HCT116 (cell line): ENCODE results near the gene RNF13. TPM values are rescaled to one million over a fixed set of nuclear protein-coding genes. Genes with fewer than 3 reads are reported as not detected.
"Not testable (repeated sequence)": the region's sequence is repeated elsewhere in the genome, so short reads cannot be mapped to it uniquely, and the experiment has no call there.

Experiments used
- ATAC-seq: fragments of 200-7000 bp; cut with Tn5 transposase; 2 replicates; pipeline ENCODE4 v1.9.1; 2020; ENCODE audit warnings: mild to moderate bottlenecking, moderate library complexity
- BruUV-seq: library from RNA; stranded (reverse); fragments of 400-500 nt; replicated peaks from 2 replicates; lab custom pipeline; 2021; lab: Mats Ljungman, UMichigan
- CTCF ChIA-PET: fragments of 300-600 bp; sonication (Branson Sonifier 250); formaldehyde crosslinking; loops from one replicate; lab custom pipeline; 2021; ENCODE audit warnings: antibody characterized with exemption; lab: Charles Lee
- POLR2A ChIA-PET: fragments of 300-600, 350-600 bp; sonication (Branson Sonifier 250); formaldehyde crosslinking; loops from one replicate; lab custom pipeline; 2021; ENCODE audit warnings: antibody characterized with exemption; lab: Charles Lee
- RAD21 ChIA-PET, 2 experiments: fragments of 300-600 bp; sonication (Branson Sonifier 250); formaldehyde crosslinking; loops; one replicate each; lab custom pipeline; 2023; ENCODE audit warnings: low total read pairs in 2 of 2; ENCODE audit not compliant: uncharacterized antibody in 2 of 2, unreplicated experiment in 2 of 2, low non-redundant PET in 1 of 2; lab: Charles Lee
- DNase-seq: peaks from one replicate; pipeline ENCODE4 v3.0.0-alpha.2; 2010; ENCODE audit warnings: low read depth, low spot score
- H2AFZ ChIP-seq: fragments of 200-600 bp; shearing (Covaris generic), sonication (generic); 2 replicates; pipeline ENCODE4 v1.6.1; 2017; ENCODE audit warnings: low read depth, mixed run types, mixed read lengths, antibody characterized with exemption, low read length; ENCODE audit not compliant: poor library complexity, severe bottlenecking
- H3K27ac ChIP-seq: 2 replicates; pipeline ENCODE4 v1.5.1; 2012; ENCODE audit warnings: low read depth, low read length
- H3K27me3 ChIP-seq: fragments of 200-600 bp; sonication (generic); 2 replicates; pipeline ENCODE4 v1.6.1; 2016; ENCODE audit warnings: mixed run types, low read length, mixed read lengths; ENCODE audit not compliant: insufficient read depth
- H3K36me3 ChIP-seq, 2 experiments: fragments of 200-500 bp in 1 of 2; fragments of 200-600 bp in 1 of 2; sonication (Bioruptor generic) in 1 of 2; sonication (generic) in 1 of 2; 2 replicates each; pipeline versions ENCODE4 v1.5.1 to v1.6.1; 2014 to 2016; ENCODE audit warnings: low read length in 2 of 2, inconsistent platforms in 1 of 2, mixed read lengths in 1 of 2, mixed run types in 1 of 2; ENCODE audit not compliant: insufficient read depth in 2 of 2, control insufficient read depth in 1 of 2
- H3K4me1 ChIP-seq, 2 experiments: fragments of 200-600 bp in 1 of 2; sonication (generic) in 1 of 2; 2 replicates each; pipeline versions ENCODE4 v1.5.1 to v1.6.1; 2012 to 2017; ENCODE audit warnings: low read length in 2 of 2, inconsistent platforms in 1 of 2, mild to moderate bottlenecking in 1 of 2, mixed read lengths in 1 of 2, mixed run types in 1 of 2, moderate library complexity in 1 of 2; ENCODE audit not compliant: insufficient read depth in 2 of 2, control insufficient read depth in 1 of 2
- H3K4me2 ChIP-seq: fragments of 200-600 bp; sonication (generic); 2 replicates; pipeline ENCODE4 v1.6.1; 2017; ENCODE audit warnings: mixed run types, low read length, mixed read lengths
- H3K4me3 ChIP-seq, 2 experiments: fragments of 200-600 bp in 1 of 2; sonication (generic) in 1 of 2; replicated peaks in 1 of 2; 2 replicates each; pipeline ENCODE4 v1.5.1; 2011 to 2016; ENCODE audit warnings: low read length in 2 of 2, control low read depth in 1 of 2, low read depth in 1 of 2, mild to moderate bottlenecking in 1 of 2, mixed read lengths in 1 of 2, mixed run types in 1 of 2
- H3K79me2 ChIP-seq: fragments of 200-600 bp; sonication (generic); 2 replicates; pipeline ENCODE4 v1.6.1; 2017; ENCODE audit warnings: mild to moderate bottlenecking, mixed run types, low read length, moderate library complexity, mixed read lengths; ENCODE audit not compliant: insufficient read depth
- H3K9ac ChIP-seq: fragments of 200-600 bp; sonication (generic); 2 replicates; pipeline ENCODE4 v1.6.1; 2016; ENCODE audit warnings: low read length, mixed read lengths
- H3K9me2 ChIP-seq: fragments of 200-600 bp; sonication (generic), shearing (Covaris generic); 2 replicates; pipeline ENCODE4 v1.6.1; 2017; ENCODE audit warnings: mixed run types, mild to moderate bottlenecking, moderate library complexity; ENCODE audit not compliant: insufficient read depth
- H3K9me3 ChIP-seq, 2 experiments: fragments of 200-500 bp in 1 of 2; fragments of 200-600 bp in 1 of 2; sonication (Bioruptor generic) in 1 of 2; sonication (generic) in 1 of 2; 2 replicates each; pipeline ENCODE4 v1.6.1; 2014 to 2017; ENCODE audit warnings: low read length in 2 of 2, mixed read lengths in 2 of 2, inconsistent platforms in 1 of 2, low read depth in 1 of 2, mild to moderate bottlenecking in 1 of 2, mixed run types in 1 of 2, moderate library complexity in 1 of 2; ENCODE audit not compliant: control insufficient read depth in 1 of 2, insufficient read depth in 1 of 2
- H4K20me1 ChIP-seq: fragments of 200-600 bp; sonication (generic), shearing (Covaris generic); 2 replicates; pipeline ENCODE4 v1.6.1; 2017; ENCODE audit warnings: mixed run types, mild to moderate bottlenecking, moderate library complexity; ENCODE audit not compliant: insufficient read depth
- CEBPB ChIP-seq: IDR thresholded peaks from 2 replicates; pipeline ENCODE4 v1.6.1; 2012; ENCODE audit warnings: low read depth
- RAD21 ChIP-seq: IDR thresholded peaks from 2 replicates; pipeline ENCODE4 v1.6.1; 2012; ENCODE audit warnings: low read depth, mild to moderate bottlenecking
- REST ChIP-seq: IDR thresholded peaks from 2 replicates; pipeline ENCODE4 v1.6.1; 2012; ENCODE audit warnings: low read depth
- SP1 ChIP-seq: IDR thresholded peaks from 2 replicates; pipeline ENCODE4 v1.6.1; 2012; ENCODE audit warnings: low read depth
- YY1 ChIP-seq: IDR thresholded peaks from 2 replicates; pipeline ENCODE4 v1.6.1; 2011; ENCODE audit warnings: low read length, low read depth, moderate library complexity, mild to moderate bottlenecking; ENCODE audit not compliant: insufficient replicate concordance; ENCODE audit errors: extremely low read depth
- intact Hi-C: fragments of 100-400 bp; cut with micrococcal nuclease; formaldehyde crosslinking; loops from 2 replicates; pipeline ENCODE4 v1.10.0; 2022
- total RNA-seq: library from RNA; stranded (reverse); gene quantifications from one replicate; pipeline ENCODE4 v1.2.1, GENCODE V29; 2021; ENCODE audit not compliant: unreplicated experiment
- TF ChIP-seq, protein P1 (sequence below), 3 experiments: fragments of 200-600 bp in 1 of 3; sonication (generic) in 1 of 3; IDR thresholded peaks in 2 of 3; conservative IDR thresholded peaks in 1 of 3; 2 replicates each; pipeline ENCODE4 v1.5.1; 2012 to 2017; ENCODE audit warnings: low read depth in 2 of 3, low read length in 2 of 3, antibody characterized with exemption in 1 of 3, borderline replicate concordance in 1 of 3, control low read depth in 1 of 3, mild to moderate bottlenecking in 1 of 3, mixed read lengths in 1 of 3, mixed run types in 1 of 3, moderate library complexity in 1 of 3; ENCODE audit not compliant: insufficient read depth in 1 of 3

Gene RNF13
- total RNA-seq, 1 experiment from 2014 or later: 39.9 TPM

GRCh38 chr3:149883860-149884259 is 70.8 kb downstream of the RNF13 start:
- H3K27me3 ChIP-seq, intact Hi-C loops, DNase-seq, H3K4me2 ChIP-seq, H3K4me1 ChIP-seq, ATAC-seq, H3K4me3 ChIP-seq, H3K9me2 ChIP-seq, H3K36me3 ChIP-seq, BruUV-seq, H2AFZ ChIP-seq, H3K27ac ChIP-seq, H3K79me2 ChIP-seq, H3K9me3 ChIP-seq, RAD21 ChIA-PET, CTCF ChIA-PET, POLR2A ChIA-PET, H3K9ac ChIP-seq, H4K20me1 ChIP-seq: not testable (repeated sequence)

GRCh38 chr3:149884848-149885247 is 71.8 kb downstream of the RNF13 start:
- H4K20me1 ChIP-seq, ATAC-seq, DNase-seq, POLR2A ChIA-PET, CTCF ChIA-PET, H3K9me2 ChIP-seq, intact Hi-C loops, H3K4me1 ChIP-seq, H3K9ac ChIP-seq, H3K79me2 ChIP-seq, RAD21 ChIA-PET, H3K36me3 ChIP-seq, BruUV-seq, H3K4me2 ChIP-seq, H3K4me3 ChIP-seq, H3K27ac ChIP-seq, H3K9me3 ChIP-seq, H2AFZ ChIP-seq, H3K27me3 ChIP-seq: not testable (repeated sequence)

GRCh38 chr3:149886957-149887356 is 73.9 kb downstream of the RNF13 start:
- H3K9me3 ChIP-seq: no peaks in the 10 kb centered on the region
- no peak overlapping the region for H3K9ac ChIP-seq
- H3K79me2 ChIP-seq: peaks cover 4% of the 10 kb centered on the region; the same call in 1 of the 2 replicates
- 0 out of 2 replicates have a peak, but pooled peaks cover 5% of the 10 kb centered on the region for H4K20me1 ChIP-seq
- intact Hi-C loops: no loop called here
- ChIA-PET RAD21 (no interaction called here), CTCF (no interaction called here), POLR2A (no interaction called here)
- no peaks in the 10 kb centered on the region for H3K9me2 ChIP-seq
- H3K4me1 ChIP-seq: no peaks in the 10 kb centered on the region
- H2AFZ ChIP-seq: no peak overlapping the region
- ATAC-seq: peak; percentile 82
- BruUV-seq: no TSS peak
- H3K4me2 ChIP-seq: no peak overlapping the region
- no peaks in the 10 kb centered on the region for H3K36me3 ChIP-seq
- no peaks in the 10 kb centered on the region for H3K27me3 ChIP-seq
- DNase-seq: no peak
- TF ChIP-seq REST: no peak
- TF ChIP-seq SP1: no peak
- TF ChIP-seq, protein P1, sequence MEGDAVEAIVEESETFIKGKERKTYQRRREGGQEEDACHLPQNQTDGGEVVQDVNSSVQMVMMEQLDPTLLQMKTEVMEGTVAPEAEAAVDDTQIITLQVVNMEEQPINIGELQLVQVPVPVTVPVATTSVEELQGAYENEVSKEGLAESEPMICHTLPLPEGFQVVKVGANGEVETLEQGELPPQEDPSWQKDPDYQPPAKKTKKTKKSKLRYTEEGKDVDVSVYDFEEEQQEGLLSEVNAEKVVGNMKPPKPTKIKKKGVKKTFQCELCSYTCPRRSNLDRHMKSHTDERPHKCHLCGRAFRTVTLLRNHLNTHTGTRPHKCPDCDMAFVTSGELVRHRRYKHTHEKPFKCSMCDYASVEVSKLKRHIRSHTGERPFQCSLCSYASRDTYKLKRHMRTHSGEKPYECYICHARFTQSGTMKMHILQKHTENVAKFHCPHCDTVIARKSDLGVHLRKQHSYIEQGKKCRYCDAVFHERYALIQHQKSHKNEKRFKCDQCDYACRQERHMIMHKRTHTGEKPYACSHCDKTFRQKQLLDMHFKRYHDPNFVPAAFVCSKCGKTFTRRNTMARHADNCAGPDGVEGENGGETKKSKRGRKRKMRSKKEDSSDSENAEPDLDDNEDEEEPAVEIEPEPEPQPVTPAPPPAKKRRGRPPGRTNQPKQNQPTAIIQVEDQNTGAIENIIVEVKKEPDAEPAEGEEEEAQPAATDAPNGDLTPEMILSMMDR (IDR thresholded peaks at IDR 0.05 in 2 of 3, conservative IDR thresholded peaks at IDR 0.05 in 1 of 3; ENCODE audit: borderline replicate concordance in 1 of 3, insufficient read depth in 1 of 3, low read depth in 2 of 3, low read length in 2 of 3): peak in 2 of 3 experiments; percentile 8 to 34; a peak in 2 of 6 replicates
- TF ChIP-seq RAD21: no peak
- no peak for TF ChIP-seq YY1
- TF ChIP-seq CEBPB: no peak
- H3K27ac ChIP-seq: no peak overlapping the region
- H3K4me3 ChIP-seq: no peak overlapping the region
